ENCODE measurements around the gene SLC39A5. TPM values are rescaled to one million over a fixed set of nuclear protein-coding genes. Genes with fewer than 3 reads are reported as not detected.

Gene SLC39A5
- total RNA-seq, 2 experiments from 2014 or later: 0.80 to 1.2 TPM

- Mint-ChIP-seq H3K36me3 (ENCODE audit: low read depth) (peaks cover 10% of the 10 kb centered on the region), H3K4me1 (no peaks in the 10 kb centered on the region), H3K27me3 (no peaks in the 10 kb centered on the region), H3K27ac (no peak overlapping the region), H3K9me3 (no peaks in the 10 kb centered on the region), H3K4me3 (no peak overlapping the region)
- no peak for DNase-seq
- ChIA-PET CTCF (no interaction called here), POLR2A (interaction anchor here (0.9 to 2.4 kb wide), 2 partner anchors 14 to 79 kb away, joined by 3 to 11 read pairs; partner anchors contain the start of gene RNF41)
Measured at GRCh38 chr12:56236091-56236490, 6.2 kb downstream of the SLC39A5 start.

GRCh38 chr12:56236985-56237384, 7.1 kb downstream of the SLC39A5 start:
- ChIA-PET POLR2A (interaction anchor here (0.9 to 2.4 kb wide), 2 partner anchors 15 to 78 kb away, joined by 3 to 11 read pairs; partner anchors contain the start of gene RNF41), CTCF (no interaction called here)
- Mint-ChIP-seq H3K4me3 (no peak overlapping the region), H3K4me1 (no peaks in the 10 kb centered on the region), H3K27me3 (no peaks in the 10 kb centered on the region), H3K27ac (no peak overlapping the region), H3K9me3 (no peaks in the 10 kb centered on the region), H3K36me3 (ENCODE audit: low read depth) (peaks cover 16% of the 10 kb centered on the region)
- no peak for DNase-seq

- POLR2A ChIA-PET: interaction anchor here (2.4 kb wide), 1 partner anchor 16 kb away, joined by 11 read pairs; the partner anchor contains the start of gene RNF41
Measured at GRCh38 chr12:56237552-56237951, 7.7 kb downstream of the SLC39A5 start.

GRCh38 chr12:56241424-56242303, 11.8 kb downstream of the SLC39A5 start:
- CTCF ChIA-PET: no interaction called here
- H3K9me3 Mint-ChIP-seq: no peaks in the 10 kb centered on the region
- DNase-seq: no peak
- peaks cover 37% of the 10 kb centered on the region for H3K36me3 Mint-ChIP-seq (ENCODE audit: low read depth)
- H3K27ac Mint-ChIP-seq: no peak overlapping the region
- no peaks in the 10 kb centered on the region for H3K4me1 Mint-ChIP-seq
- H3K4me3 Mint-ChIP-seq: no peak overlapping the region
- POLR2A ChIA-PET: no interaction called here
- no peaks in the 10 kb centered on the region for H3K27me3 Mint-ChIP-seq

More at GRCh38 chr12:56237552-56237951, 7.7 kb downstream of the SLC39A5 start:
- CTCF ChIA-PET: no interaction called here
- H3K9me3 Mint-ChIP-seq: no peaks in the 10 kb centered on the region
- H3K27me3 Mint-ChIP-seq: no peaks in the 10 kb centered on the region
- DNase-seq: no peak
- no peak overlapping the region for H3K4me3 Mint-ChIP-seq
- peaks cover 18% of the 10 kb centered on the region for H3K36me3 Mint-ChIP-seq (ENCODE audit: low read depth)
- H3K27ac Mint-ChIP-seq: no peak overlapping the region
- H3K4me1 Mint-ChIP-seq: no peaks in the 10 kb centered on the region

- DNase-seq: no peak
- Mint-ChIP-seq H3K4me3 (no peak overlapping the region), H3K27me3 (no peaks in the 10 kb centered on the region), H3K4me1 (no peaks in the 10 kb centered on the region), H3K27ac (no peak overlapping the region), H3K36me3 (ENCODE audit: low read depth) (peaks cover 45% of the 10 kb centered on the region), H3K9me3 (no peaks in the 10 kb centered on the region)
- ChIA-PET CTCF (no interaction called here), POLR2A (interaction anchor here (0.5 kb wide), 1 partner anchor 20 kb away, joined by 3 read pairs; no protein-coding TSS in a partner anchor)
Measured at GRCh38 chr12:56242986-56243385, 13.1 kb downstream of the SLC39A5 start.

GRCh38 chr12:56243731-56244181, 13.9 kb downstream of the SLC39A5 start:
- POLR2A ChIA-PET: no interaction called here

GRCh38 chr12:56244494-56244893, 14.6 kb downstream of the SLC39A5 start:
- Mint-ChIP-seq H3K27me3 (no peaks in the 10 kb centered on the region), H3K4me1 (no peaks in the 10 kb centered on the region), H3K27ac (no peak overlapping the region), H3K9me3 (no peaks in the 10 kb centered on the region), H3K36me3 (ENCODE audit: low read depth) (peaks cover 48% of the 10 kb centered on the region), H3K4me3 (no peak overlapping the region)
- ChIA-PET CTCF (interaction anchor here (1.0 kb wide), 1 partner anchor 52 kb away, joined by 3 read pairs; no protein-coding TSS in a partner anchor), POLR2A (no interaction called here)
- no peak for DNase-seq

More at GRCh38 chr12:56243731-56244181, 13.9 kb downstream of the SLC39A5 start:
- no peak for DNase-seq
- no peaks in the 10 kb centered on the region for H3K9me3 Mint-ChIP-seq
- no peak overlapping the region for H3K4me3 Mint-ChIP-seq
- H3K27ac Mint-ChIP-seq: no peak overlapping the region
- peaks cover 45% of the 10 kb centered on the region for H3K36me3 Mint-ChIP-seq (ENCODE audit: low read depth)
- no peaks in the 10 kb centered on the region for H3K27me3 Mint-ChIP-seq
- H3K4me1 Mint-ChIP-seq: no peaks in the 10 kb centered on the region
- CTCF ChIA-PET: no interaction called here

- Mint-ChIP-seq H3K4me1 (no peaks in the 10 kb centered on the region), H3K36me3 (ENCODE audit: low read depth) (peaks cover 50% of the 10 kb centered on the region), H3K4me3 (no peak overlapping the region), H3K27ac (no peak overlapping the region), H3K9me3 (no peaks in the 10 kb centered on the region), H3K27me3 (no peaks in the 10 kb centered on the region)
- ChIA-PET CTCF (interaction anchor here (1.2 to 1.6 kb wide), 2 partner anchors 10 to 20 kb away, joined by 3 to 7 read pairs; partner anchors contain the start of gene ANKRD52), POLR2A (interaction anchor here (2.0 kb wide), 1 partner anchor 10 kb away, joined by 8 read pairs; the partner anchor contains the start of gene ANKRD52)
- DNase-seq: no peak
Measured at GRCh38 chr12:56247923-56248322, 18.1 kb downstream of the SLC39A5 start.

- Mint-ChIP-seq H3K27ac (no peak overlapping the region), H3K36me3 (ENCODE audit: low read depth) (peaks cover 53% of the 10 kb centered on the region), H3K9me3 (no peaks in the 10 kb centered on the region), H3K27me3 (no peaks in the 10 kb centered on the region), H3K4me3 (no peak overlapping the region), H3K4me1 (no peaks in the 10 kb centered on the region)
- no peak for DNase-seq
- ChIA-PET POLR2A (interaction anchor here (2.0 kb wide), 1 partner anchor 9 kb away, joined by 8 read pairs; the partner anchor contains the start of gene ANKRD52), CTCF (interaction anchor here (1.0 to 1.6 kb wide), 2 partner anchors 9 to 59 kb away, joined by 5 to 7 read pairs; partner anchors contain the start of gene ANKRD52)
Measured at GRCh38 chr12:56248711-56249110, 18.9 kb downstream of the SLC39A5 start.

GRCh38 chr12:56252649-56253048, 22.8 kb downstream of the SLC39A5 start:
- H3K36me3 Mint-ChIP-seq (ENCODE audit: low read depth): peaks cover 51% of the 10 kb centered on the region
- peaks cover 15% of the 10 kb centered on the region for H3K4me1 Mint-ChIP-seq
- POLR2A ChIA-PET: no interaction called here
- CTCF ChIA-PET: no interaction called here
- no peak overlapping the region for H3K27ac Mint-ChIP-seq
- no peaks in the 10 kb centered on the region for H3K9me3 Mint-ChIP-seq
- no peak for DNase-seq
- no peak overlapping the region for H3K4me3 Mint-ChIP-seq
- H3K27me3 Mint-ChIP-seq: no peaks in the 10 kb centered on the region

GRCh38 chr12:56253091-56253490, 23.2 kb downstream of the SLC39A5 start:
- Mint-ChIP-seq H3K36me3 (ENCODE audit: low read depth) (peaks cover 48% of the 10 kb centered on the region), H3K4me3 (no peak overlapping the region), H3K4me1 (peaks cover 15% of the 10 kb centered on the region), H3K27me3 (no peaks in the 10 kb centered on the region), H3K27ac (no peak overlapping the region), H3K9me3 (no peaks in the 10 kb centered on the region)
- ChIA-PET CTCF (interaction anchor here (0.8 kb wide), 1 partner anchor 211 kb away, joined by 3 read pairs; no protein-coding TSS in a partner anchor), POLR2A (no interaction called here)
- no peak for DNase-seq

- ChIA-PET CTCF (interaction anchor here (2.0 to 4.0 kb wide), 2 partner anchors 50 to 66 kb away, joined by 7 to 24 read pairs; partner anchors contain the start of gene SMARCC2), POLR2A (interaction anchor here (0.8 to 1.5 kb wide), 3 partner anchors 12 to 429 kb away, joined by 3 read pairs; no protein-coding TSS in a partner anchor)
- Mint-ChIP-seq H3K4me1 (peaks cover 22% of the 10 kb centered on the region), H3K9me3 (no peaks in the 10 kb centered on the region), H3K27me3 (no peaks in the 10 kb centered on the region), H3K27ac (no peak overlapping the region), H3K4me3 (no peak overlapping the region), H3K36me3 (ENCODE audit: low read depth) (peaks cover 44% of the 10 kb centered on the region)
- no peak for DNase-seq
Measured at GRCh38 chr12:56255671-56256070, 25.8 kb downstream of the SLC39A5 start.
